ENCODE results near the gene KRTAP10-6.

DNA sequence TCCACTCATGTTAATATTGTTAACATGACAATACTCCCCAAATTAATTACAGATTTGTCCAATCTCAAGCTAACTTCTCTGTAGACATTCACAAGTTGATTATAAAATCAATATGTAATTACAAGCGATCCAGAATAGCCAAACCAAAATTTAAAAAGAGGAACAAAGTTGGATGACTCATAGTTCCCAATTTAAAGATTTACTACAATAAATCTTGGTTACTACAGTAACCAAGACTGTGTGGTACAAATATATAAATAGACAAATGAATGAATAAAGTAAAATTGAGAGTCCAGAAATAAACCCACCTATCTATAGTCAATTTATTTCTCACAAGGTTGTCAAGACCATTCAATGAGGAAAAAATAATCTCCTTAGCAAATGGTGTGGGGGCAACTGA lies 25.9 kb downstream of the KRTAP10-6 start:
- TF ChIP-seq ESRRA (IDR thresholded peaks at IDR 0.05; ENCODE audit: borderline replicate concordance, low read length) (no peak), GATA3 (IDR thresholded peaks at IDR 0.05; ENCODE audit: borderline replicate concordance) (no peak), EP300 (IDR thresholded peaks at IDR 0.05) (no peak), CBX8 (IDR thresholded peaks at IDR 0.05) (no peak), POLR2A (IDR thresholded peaks at IDR 0.05; ENCODE audit: low read length) (no peak), BHLHE40 (IDR thresholded peaks at IDR 0.05; ENCODE audit: low read depth, low read length) (no peak), FOSL2 (IDR thresholded peaks at IDR 0.05) (no peak), FOSL2 (CRISPR knock-in tag; IDR thresholded peaks at IDR 0.05) (0 out of 2 replicates have a peak, but pooled peaks have one; percentile 6), RAD21 (conservative IDR thresholded peaks at IDR 0.05 in 1 of 2, IDR thresholded peaks at IDR 0.05 in 1 of 2) (no peak), JUN (IDR thresholded peaks at IDR 0.05) (no peak), PHF8 (IDR thresholded peaks at IDR 0.05; ENCODE audit: borderline replicate concordance, low read depth) (no peak)
- TF ChIP-seq, protein P1, sequence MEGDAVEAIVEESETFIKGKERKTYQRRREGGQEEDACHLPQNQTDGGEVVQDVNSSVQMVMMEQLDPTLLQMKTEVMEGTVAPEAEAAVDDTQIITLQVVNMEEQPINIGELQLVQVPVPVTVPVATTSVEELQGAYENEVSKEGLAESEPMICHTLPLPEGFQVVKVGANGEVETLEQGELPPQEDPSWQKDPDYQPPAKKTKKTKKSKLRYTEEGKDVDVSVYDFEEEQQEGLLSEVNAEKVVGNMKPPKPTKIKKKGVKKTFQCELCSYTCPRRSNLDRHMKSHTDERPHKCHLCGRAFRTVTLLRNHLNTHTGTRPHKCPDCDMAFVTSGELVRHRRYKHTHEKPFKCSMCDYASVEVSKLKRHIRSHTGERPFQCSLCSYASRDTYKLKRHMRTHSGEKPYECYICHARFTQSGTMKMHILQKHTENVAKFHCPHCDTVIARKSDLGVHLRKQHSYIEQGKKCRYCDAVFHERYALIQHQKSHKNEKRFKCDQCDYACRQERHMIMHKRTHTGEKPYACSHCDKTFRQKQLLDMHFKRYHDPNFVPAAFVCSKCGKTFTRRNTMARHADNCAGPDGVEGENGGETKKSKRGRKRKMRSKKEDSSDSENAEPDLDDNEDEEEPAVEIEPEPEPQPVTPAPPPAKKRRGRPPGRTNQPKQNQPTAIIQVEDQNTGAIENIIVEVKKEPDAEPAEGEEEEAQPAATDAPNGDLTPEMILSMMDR (IDR thresholded peaks at IDR 0.05), result no peak
- TF ChIP-seq, protein P2, sequence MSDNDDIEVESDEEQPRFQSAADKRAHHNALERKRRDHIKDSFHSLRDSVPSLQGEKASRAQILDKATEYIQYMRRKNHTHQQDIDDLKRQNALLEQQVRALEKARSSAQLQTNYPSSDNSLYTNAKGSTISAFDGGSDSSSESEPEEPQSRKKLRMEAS (IDR thresholded peaks at IDR 0.05), result no peak
- TF ChIP-seq, protein P3, sequence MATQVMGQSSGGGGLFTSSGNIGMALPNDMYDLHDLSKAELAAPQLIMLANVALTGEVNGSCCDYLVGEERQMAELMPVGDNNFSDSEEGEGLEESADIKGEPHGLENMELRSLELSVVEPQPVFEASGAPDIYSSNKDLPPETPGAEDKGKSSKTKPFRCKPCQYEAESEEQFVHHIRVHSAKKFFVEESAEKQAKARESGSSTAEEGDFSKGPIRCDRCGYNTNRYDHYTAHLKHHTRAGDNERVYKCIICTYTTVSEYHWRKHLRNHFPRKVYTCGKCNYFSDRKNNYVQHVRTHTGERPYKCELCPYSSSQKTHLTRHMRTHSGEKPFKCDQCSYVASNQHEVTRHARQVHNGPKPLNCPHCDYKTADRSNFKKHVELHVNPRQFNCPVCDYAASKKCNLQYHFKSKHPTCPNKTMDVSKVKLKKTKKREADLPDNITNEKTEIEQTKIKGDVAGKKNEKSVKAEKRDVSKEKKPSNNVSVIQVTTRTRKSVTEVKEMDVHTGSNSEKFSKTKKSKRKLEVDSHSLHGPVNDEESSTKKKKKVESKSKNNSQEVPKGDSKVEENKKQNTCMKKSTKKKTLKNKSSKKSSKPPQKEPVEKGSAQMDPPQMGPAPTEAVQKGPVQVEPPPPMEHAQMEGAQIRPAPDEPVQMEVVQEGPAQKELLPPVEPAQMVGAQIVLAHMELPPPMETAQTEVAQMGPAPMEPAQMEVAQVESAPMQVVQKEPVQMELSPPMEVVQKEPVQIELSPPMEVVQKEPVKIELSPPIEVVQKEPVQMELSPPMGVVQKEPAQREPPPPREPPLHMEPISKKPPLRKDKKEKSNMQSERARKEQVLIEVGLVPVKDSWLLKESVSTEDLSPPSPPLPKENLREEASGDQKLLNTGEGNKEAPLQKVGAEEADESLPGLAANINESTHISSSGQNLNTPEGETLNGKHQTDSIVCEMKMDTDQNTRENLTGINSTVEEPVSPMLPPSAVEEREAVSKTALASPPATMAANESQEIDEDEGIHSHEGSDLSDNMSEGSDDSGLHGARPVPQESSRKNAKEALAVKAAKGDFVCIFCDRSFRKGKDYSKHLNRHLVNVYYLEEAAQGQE (IDR thresholded peaks at IDR 0.05), result no peak
